IMR-90 (cell line): ENCODE data around the gene ANKRD31. TPM values are rescaled to one million over a fixed set of nuclear protein-coding genes. Genes with fewer than 3 reads are reported as not detected.
"Not testable (repeated sequence)": the region's sequence is repeated elsewhere in the genome, so short reads cannot be mapped to it uniquely, and the experiment has no call there.

ENCODE experiments used
- ATAC-seq: fragments of 200-7000 bp; cut with Tn5 transposase; 2 replicates; pipeline ENCODE4 v1.9.1; 2020; ENCODE audit warnings: low read depth, mild to moderate bottlenecking, moderate library complexity
- BruUV-seq: library from RNA; stranded (reverse); fragments of 400-500 nt; replicated peaks from 2 replicates; lab custom pipeline; 2021; lab: Mats Ljungman, UMichigan
- CTCF ChIA-PET: fragments of 300-600 bp; formaldehyde crosslinking; extraction: SDS; loops from one replicate; lab custom pipeline; 2021; ENCODE audit warnings: antibody characterized with exemption; lab: Yijun Ruan, JAX
- POLR2A ChIA-PET: fragments of 300-600 bp; sonication (Branson Sonifier 250); formaldehyde crosslinking; loops from one replicate; lab custom pipeline; 2022; ENCODE audit warnings: antibody characterized with exemption; ENCODE audit not compliant: unreplicated experiment; lab: Charles Lee
- DNase-seq: peaks from one replicate; pipeline ENCODE4 v3.0.0; 2013
- H2AFZ ChIP-seq: replicated peaks from 2 replicates; pipeline ENCODE3; 2013; ENCODE audit warnings: low read length, mild to moderate bottlenecking; ENCODE audit not compliant: poor library complexity
- H2AK5ac ChIP-seq: 2 replicates; pipeline ENCODE4 v1.6.1; 2013; ENCODE audit warnings: low read depth, low read length, inconsistent platforms
- H2AK9ac ChIP-seq: replicated peaks from 2 replicates; pipeline ENCODE3; 2013; ENCODE audit warnings: mild to moderate bottlenecking, low read depth, low read length, moderate library complexity; ENCODE audit not compliant: poor library complexity
- H2BK120ac ChIP-seq: 2 replicates; pipeline ENCODE4 v1.6.1; 2013; ENCODE audit warnings: low read depth, low read length, inconsistent platforms
- H2BK15ac ChIP-seq: 3 replicates; pipeline ENCODE4 v1.6.1; 2013; ENCODE audit warnings: low read depth, low read length, inconsistent platforms
- H2BK20ac ChIP-seq: 2 replicates; pipeline ENCODE4 v1.6.1; 2013; ENCODE audit warnings: low read depth, mild to moderate bottlenecking, inconsistent platforms, low read length, moderate library complexity
- H2BK5ac ChIP-seq: 2 replicates; pipeline ENCODE4 v1.6.1; 2013; ENCODE audit warnings: mild to moderate bottlenecking, low read depth, low read length, inconsistent platforms; ENCODE audit not compliant: poor library complexity, severe bottlenecking
- H3K14ac ChIP-seq: replicated peaks from 2 replicates; pipeline ENCODE4 v1.6.1; 2013; ENCODE audit warnings: low read depth, low read length, inconsistent platforms
- H3K18ac ChIP-seq: 2 replicates; pipeline ENCODE4 v1.6.1; 2013; ENCODE audit warnings: low read depth, low read length, control low read depth
- H3K23ac ChIP-seq: 2 replicates; pipeline ENCODE4 v1.6.1; 2013; ENCODE audit warnings: low read depth, low read length, inconsistent platforms
- H3K27ac ChIP-seq: 2 replicates; pipeline ENCODE4 v1.5.1; 2013; ENCODE audit warnings: mild to moderate bottlenecking, control low read depth, low read length; ENCODE audit not compliant: insufficient read depth
- H3K27me3 ChIP-seq: 2 replicates; pipeline ENCODE4 v1.6.1; 2013; ENCODE audit warnings: low read length; ENCODE audit not compliant: control insufficient read depth, insufficient read depth
- H3K36me3 ChIP-seq: 2 replicates; pipeline ENCODE4 v1.6.1; 2013; ENCODE audit warnings: low read length, mixed read lengths; ENCODE audit not compliant: control insufficient read depth, insufficient read depth
- H3K4ac ChIP-seq: 2 replicates; pipeline ENCODE4 v1.6.1; 2013; ENCODE audit warnings: low read depth, low read length, inconsistent platforms
- H3K4me1 ChIP-seq: 2 replicates; pipeline ENCODE4 v1.6.1; 2013; ENCODE audit warnings: low read length, mixed read lengths; ENCODE audit not compliant: control insufficient read depth, insufficient read depth
- H3K4me2 ChIP-seq: 2 replicates; pipeline ENCODE4 v1.6.1; 2013; ENCODE audit warnings: low read depth, mild to moderate bottlenecking, control low read depth, low read length, moderate library complexity
- H3K4me3 ChIP-seq: 2 replicates; pipeline ENCODE4 v1.5.1; 2013; ENCODE audit warnings: low read depth, mild to moderate bottlenecking, control low read depth, low read length, moderate library complexity; ENCODE audit not compliant: insufficient read depth
- H3K56ac ChIP-seq: 2 replicates; pipeline ENCODE4 v1.6.1; 2013; ENCODE audit warnings: low read length, inconsistent platforms; ENCODE audit not compliant: insufficient read depth; ENCODE audit errors: extremely low read depth
- H3K79me1 ChIP-seq, 2 experiments: 2 replicates each; pipeline ENCODE4 v1.6.1; 2013; ENCODE audit warnings: low read length in 2 of 2, inconsistent platforms in 1 of 2, low read depth in 1 of 2
- H3K9ac ChIP-seq: 2 replicates; pipeline ENCODE4 v1.6.1; 2013; ENCODE audit warnings: low read depth, low read length, control low read depth
- H3K9me1 ChIP-seq: 2 replicates; pipeline ENCODE4 v1.6.1; 2013; ENCODE audit warnings: low read length, inconsistent platforms; ENCODE audit not compliant: insufficient read depth
- H3K9me3 ChIP-seq: 2 replicates; pipeline ENCODE4 v1.6.1; 2013; ENCODE audit warnings: low read length; ENCODE audit not compliant: control insufficient read depth, insufficient read depth
- H4K20me1 ChIP-seq: 2 replicates; pipeline ENCODE4 v1.6.1; 2013; ENCODE audit warnings: low read length, inconsistent platforms; ENCODE audit not compliant: insufficient read depth
- H4K5ac ChIP-seq: 2 replicates; pipeline ENCODE4 v1.6.1; 2013; ENCODE audit warnings: mild to moderate bottlenecking, low read depth, low read length, control low read depth
- H4K8ac ChIP-seq, 2 experiments: 2 replicates each; pipeline ENCODE4 v1.6.1; 2013; ENCODE audit warnings: low read depth in 2 of 2, low read length in 2 of 2, control low read depth in 1 of 2, inconsistent platforms in 1 of 2
- H4K91ac ChIP-seq: 2 replicates; pipeline ENCODE4 v1.6.1; 2013; ENCODE audit warnings: low read depth, low read length, inconsistent platforms; ENCODE audit not compliant: insufficient read depth
- FOS ChIP-seq: fragments of 150-350 bp; IDR thresholded peaks from 2 replicates; pipeline ENCODE4 v1.6.1; 2016; ENCODE audit warnings: low read depth, low read length
- MAFK ChIP-seq: IDR thresholded peaks from 2 replicates; pipeline ENCODE4 v1.6.1; 2012; ENCODE audit warnings: low read depth, low read length, improper control_type of control experiment
- MAZ ChIP-seq: IDR thresholded peaks from 2 replicates; pipeline ENCODE4 v1.6.1; 2012; ENCODE audit warnings: low read depth, mild to moderate bottlenecking, low read length, improper control_type of control experiment, moderate library complexity, borderline replicate concordance
- RAD21 ChIP-seq: IDR thresholded peaks from 2 replicates; pipeline ENCODE4 v1.6.1; 2012; ENCODE audit warnings: low read length, improper control_type of control experiment
- RCOR1 ChIP-seq: IDR thresholded peaks from 2 replicates; pipeline ENCODE4 v1.6.1; 2012; ENCODE audit warnings: mild to moderate bottlenecking, low read length, improper control_type of control experiment; ENCODE audit not compliant: insufficient replicate concordance
- RFX5 ChIP-seq: IDR thresholded peaks from 2 replicates; pipeline ENCODE4 v1.8.0; 2012; ENCODE audit warnings: low read depth, mild to moderate bottlenecking, low read length, moderate library complexity
- WGBS, 2 experiments: methylation state at CpG; one replicate each; pipeline versions ENCODE4 v1.1.5 to v1.1.7; 2013; ENCODE audit warnings: missing lambda C conversion rate in 2 of 2; ENCODE audit not compliant: insufficient read length in 1 of 2; ENCODE audit errors: extremely low coverage in 2 of 2; 5-methylcytosine and 5-hydroxymethylcytosine counted together
- dilution Hi-C: fragments of 300-500 bp; cut with HindIII; formaldehyde crosslinking; loops from one replicate; pipeline ENCODE4 v1.14.3; 2018; ENCODE audit warnings: low sequenced_read_pairs; ENCODE audit not compliant: unreplicated experiment
- in situ Hi-C: fragments of 300-500 bp; cut with MboI; formaldehyde crosslinking; loops from 3 replicates; pipeline ENCODE4 v1.14.3; 2019; ENCODE audit warnings: low sequenced_read_pairs, inconsistent platforms, mixed read lengths
- intact Hi-C: fragments of 100-400 bp; cut with micrococcal nuclease; formaldehyde crosslinking; loops from 2 replicates; pipeline ENCODE4 v1.10.0; 2022
- polyA plus RNA-seq, 3 experiments: library from polyadenylated mRNA; depleted of rRNA; stranded (reverse); fragments of >200 nt; gene quantifications; 2 replicates each; pipeline ENCODE4 v1.2.3, GENCODE V29; 2012; ENCODE audit warnings: low replicate concordance in 1 of 3
- total RNA-seq: library from RNA; depleted of rRNA; stranded (reverse); fragments of >200 nt; gene quantifications from 2 replicates; pipeline ENCODE4 v1.2.3, GENCODE V29; 2012

Gene ANKRD31
- total and polyA plus RNA-seq, 2 of the 4 experiments (the other 2 are of a cell fraction), result under 0.01 to 0.02 TPM

GRCh38 chr5:75260708-75261107 lies 24.0 kb upstream of the ANKRD31 start:
- no peak for ATAC-seq
- H4K20me1 ChIP-seq, result no peaks in the 10 kb centered on the region
- in situ Hi-C loops, result loop anchor here (25.0 kb wide), 1 partner anchor 598 kb away; no protein-coding TSS in a partner anchor
- no peak overlapping the region for H3K56ac ChIP-seq
- no peak overlapping the region for H2AK9ac ChIP-seq
- no CpG with 5 or more reads among the region's 2 CpGs for WGBS, 2 experiments
- CTCF ChIA-PET, result interaction anchor here (0.6 kb wide), 1 partner anchor 37 kb away, joined by 5 read pairs; no protein-coding TSS in a partner anchor
- no peak overlapping the region for H2AK5ac ChIP-seq
- POLR2A ChIA-PET, result no interaction called here
- H4K91ac ChIP-seq, result no peak overlapping the region
- no peak overlapping the region for H3K4me3 ChIP-seq
- H3K4me2 ChIP-seq, result no peak overlapping the region
- H3K9ac ChIP-seq, result no peak overlapping the region
- intact Hi-C loops, result loop anchor here (10.0 kb wide), 1 partner anchor 206 kb away; the partner anchor contains the start of gene GCNT4
- dilution Hi-C loops, result no loop called here
- H3K36me3 ChIP-seq, result no peaks in the 10 kb centered on the region
- H2BK5ac ChIP-seq, result no peak overlapping the region
- no peaks in the 10 kb centered on the region for H3K9me1 ChIP-seq
- no peak overlapping the region for H3K4ac ChIP-seq
- no peak overlapping the region for H3K18ac ChIP-seq
- no peak overlapping the region for H2BK120ac ChIP-seq
- H3K79me1 ChIP-seq, result no peaks in the 10 kb centered on the region
- BruUV-seq, result no TSS peak
- no peaks in the 10 kb centered on the region for H3K9me3 ChIP-seq
- H3K27me3 ChIP-seq, result no peaks in the 10 kb centered on the region; the same call in 1 of the 2 replicates
- H3K23ac ChIP-seq, result no peak overlapping the region
- no peak overlapping the region for H4K8ac ChIP-seq
- H2AFZ ChIP-seq, result no peak overlapping the region
- H4K5ac ChIP-seq, result no peak overlapping the region
- no peak overlapping the region for H2BK20ac ChIP-seq
- H3K4me1 ChIP-seq, result no peaks in the 10 kb centered on the region
- TF ChIP-seq FOS, result no peak
- no peak for TF ChIP-seq RCOR1
- TF ChIP-seq RAD21, result no peak
- TF ChIP-seq RFX5, result no peak
- no peak for TF ChIP-seq MAFK
- TF ChIP-seq MAZ, result no peak
- H3K14ac ChIP-seq, result no peak overlapping the region
- H3K27ac ChIP-seq, result no peak overlapping the region
- no peak overlapping the region for H2BK15ac ChIP-seq
- no peak for DNase-seq

GRCh38 chr5:75250452-75250851 lies 13.8 kb upstream of the ANKRD31 start:
- H3K9me1 ChIP-seq, H4K20me1 ChIP-seq, H3K9me3 ChIP-seq, H3K4ac ChIP-seq, H3K56ac ChIP-seq, H4K91ac ChIP-seq, H3K4me3 ChIP-seq, BruUV-seq, dilution Hi-C loops, DNase-seq, intact Hi-C loops, H3K27me3 ChIP-seq, H3K36me3 ChIP-seq, H2AK9ac ChIP-seq, H3K23ac ChIP-seq, H3K9ac ChIP-seq, CTCF ChIA-PET, H4K5ac ChIP-seq, POLR2A ChIA-PET, H3K27ac ChIP-seq, H3K79me1 ChIP-seq, ATAC-seq, H3K4me1 ChIP-seq, H2BK15ac ChIP-seq, H3K18ac ChIP-seq, H2AK5ac ChIP-seq, H2AFZ ChIP-seq, H4K8ac ChIP-seq, H2BK120ac ChIP-seq, H3K4me2 ChIP-seq, H2BK20ac ChIP-seq, H2BK5ac ChIP-seq, H3K14ac ChIP-seq: not testable (repeated sequence)
- in situ Hi-C loops, result loop anchor here (25.0 kb wide), 1 partner anchor 588 kb away; no protein-coding TSS in a partner anchor
- WGBS, 2 experiments, result no CpG with 5 or more reads among the region's 4 CpGs
